GM20431 (cell line): Measurements from ENCODE around the gene SMG1.
"Not testable (repeated sequence)": the region's sequence is repeated elsewhere in the genome, so short reads cannot be mapped to it uniquely, and the experiment has no call there.

Source experiments
- in situ Hi-C: fragments of 300-500 bp; cut with MseI, MboI; formaldehyde crosslinking; loops from one replicate; pipeline ENCODE4 v1.15.0; 2020; ENCODE audit warnings: low sequenced_read_pairs; ENCODE audit not compliant: unreplicated experiment

The SMG1 gene

GRCh38 chr16:18862891-18863290, 63.3 kb downstream of the SMG1 start:
- in situ Hi-C loops: not testable (repeated sequence)

- in situ Hi-C loops: no loop called here
Observed at GRCh38 chr16:18855196-18855595, 71.0 kb downstream of the SMG1 start.

- in situ Hi-C loops: no loop called here
Observed at GRCh38 chr16:18853694-18854093, 72.5 kb downstream of the SMG1 start.

GRCh38 chr16:18852647-18853046, 73.6 kb downstream of the SMG1 start:
- in situ Hi-C loops: no loop called here

- in situ Hi-C loops: no loop called here
Observed at GRCh38 chr16:18846416-18846815, 79.8 kb downstream of the SMG1 start.

- in situ Hi-C loops: no loop called here
Observed at GRCh38 chr16:18842565-18842964, 83.6 kb downstream of the SMG1 start.

GRCh38 chr16:18841833-18842525, 84.2 kb downstream of the SMG1 start:
- in situ Hi-C loops: no loop called here

- in situ Hi-C loops: no loop called here
Observed at GRCh38 chr16:18839555-18839954, 86.7 kb downstream of the SMG1 start.

- in situ Hi-C loops: no loop called here
Observed at GRCh38 chr16:18836702-18837101, 89.5 kb downstream of the SMG1 start.

GRCh38 chr16:18834864-18835263, 91.3 kb downstream of the SMG1 start:
- in situ Hi-C loops: no loop called here

- in situ Hi-C loops: no loop called here
Observed at GRCh38 chr16:18833707-18834505, 92.3 kb downstream of the SMG1 start.

GRCh38 chr16:18832613-18833012, 93.6 kb downstream of the SMG1 start:
- in situ Hi-C loops: no loop called here

- in situ Hi-C loops: no loop called here
Observed at GRCh38 chr16:18832006-18832405, 94.2 kb downstream of the SMG1 start.

GRCh38 chr16:18829251-18829650, 97.0 kb downstream of the SMG1 start:
- in situ Hi-C loops: no loop called here

- in situ Hi-C loops: no loop called here
Observed at GRCh38 chr16:18827890-18828289, 98.3 kb downstream of the SMG1 start.

- in situ Hi-C loops: no loop called here
Observed at GRCh38 chr16:18816286-18816685, 109.9 kb downstream of the SMG1 start.

- in situ Hi-C loops: no loop called here
Observed at GRCh38 chr16:18811925-18812324, 114.3 kb downstream of the SMG1 start.

GRCh38 chr16:18809165-18809564, 117.0 kb downstream of the SMG1 start:
- in situ Hi-C loops: no loop called here

- in situ Hi-C loops: no loop called here
Observed at GRCh38 chr16:18805257-18805773, 120.9 kb downstream of the SMG1 start.

- in situ Hi-C loops: no loop called here
Observed at GRCh38 chr16:18804540-18804939, 121.7 kb downstream of the SMG1 start.
